ENCODE results near the gene TMEM62. TPM values are rescaled to one million over a fixed set of nuclear protein-coding genes. Genes with fewer than 3 reads are reported as not detected.

TMEM62 gene
- total and polyA plus RNA-seq, 9 of the 15 experiments (the other 6 are each of a cell fraction or from before 2014, with no cell fraction given) = 4.4 to 16.6 (median 11.1) TPM

GRCh38 chr15:43095708-43096347, 37.6 kb upstream of the TMEM62 start (continued):
- TF ChIP-seq, protein P1, sequence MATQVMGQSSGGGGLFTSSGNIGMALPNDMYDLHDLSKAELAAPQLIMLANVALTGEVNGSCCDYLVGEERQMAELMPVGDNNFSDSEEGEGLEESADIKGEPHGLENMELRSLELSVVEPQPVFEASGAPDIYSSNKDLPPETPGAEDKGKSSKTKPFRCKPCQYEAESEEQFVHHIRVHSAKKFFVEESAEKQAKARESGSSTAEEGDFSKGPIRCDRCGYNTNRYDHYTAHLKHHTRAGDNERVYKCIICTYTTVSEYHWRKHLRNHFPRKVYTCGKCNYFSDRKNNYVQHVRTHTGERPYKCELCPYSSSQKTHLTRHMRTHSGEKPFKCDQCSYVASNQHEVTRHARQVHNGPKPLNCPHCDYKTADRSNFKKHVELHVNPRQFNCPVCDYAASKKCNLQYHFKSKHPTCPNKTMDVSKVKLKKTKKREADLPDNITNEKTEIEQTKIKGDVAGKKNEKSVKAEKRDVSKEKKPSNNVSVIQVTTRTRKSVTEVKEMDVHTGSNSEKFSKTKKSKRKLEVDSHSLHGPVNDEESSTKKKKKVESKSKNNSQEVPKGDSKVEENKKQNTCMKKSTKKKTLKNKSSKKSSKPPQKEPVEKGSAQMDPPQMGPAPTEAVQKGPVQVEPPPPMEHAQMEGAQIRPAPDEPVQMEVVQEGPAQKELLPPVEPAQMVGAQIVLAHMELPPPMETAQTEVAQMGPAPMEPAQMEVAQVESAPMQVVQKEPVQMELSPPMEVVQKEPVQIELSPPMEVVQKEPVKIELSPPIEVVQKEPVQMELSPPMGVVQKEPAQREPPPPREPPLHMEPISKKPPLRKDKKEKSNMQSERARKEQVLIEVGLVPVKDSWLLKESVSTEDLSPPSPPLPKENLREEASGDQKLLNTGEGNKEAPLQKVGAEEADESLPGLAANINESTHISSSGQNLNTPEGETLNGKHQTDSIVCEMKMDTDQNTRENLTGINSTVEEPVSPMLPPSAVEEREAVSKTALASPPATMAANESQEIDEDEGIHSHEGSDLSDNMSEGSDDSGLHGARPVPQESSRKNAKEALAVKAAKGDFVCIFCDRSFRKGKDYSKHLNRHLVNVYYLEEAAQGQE (IDR thresholded peaks at IDR 0.05; ENCODE audit: borderline replicate concordance) = no peak
- TF ChIP-seq, protein P1 (CRISPR knock-in tag; IDR thresholded peaks at IDR 0.05; ENCODE audit: low read depth) = no peak
- TF ChIP-seq ZBTB26 (CRISPR knock-in tag; IDR thresholded peaks at IDR 0.05) (no peak), TBL1XR1 (IDR thresholded peaks at IDR 0.05; ENCODE audit: low read length in 2 of 2) (no peak), XRCC5 (IDR thresholded peaks at IDR 0.05; ENCODE audit: low read depth, low read length) (no peak)
- TF ChIP-seq, protein P2, sequence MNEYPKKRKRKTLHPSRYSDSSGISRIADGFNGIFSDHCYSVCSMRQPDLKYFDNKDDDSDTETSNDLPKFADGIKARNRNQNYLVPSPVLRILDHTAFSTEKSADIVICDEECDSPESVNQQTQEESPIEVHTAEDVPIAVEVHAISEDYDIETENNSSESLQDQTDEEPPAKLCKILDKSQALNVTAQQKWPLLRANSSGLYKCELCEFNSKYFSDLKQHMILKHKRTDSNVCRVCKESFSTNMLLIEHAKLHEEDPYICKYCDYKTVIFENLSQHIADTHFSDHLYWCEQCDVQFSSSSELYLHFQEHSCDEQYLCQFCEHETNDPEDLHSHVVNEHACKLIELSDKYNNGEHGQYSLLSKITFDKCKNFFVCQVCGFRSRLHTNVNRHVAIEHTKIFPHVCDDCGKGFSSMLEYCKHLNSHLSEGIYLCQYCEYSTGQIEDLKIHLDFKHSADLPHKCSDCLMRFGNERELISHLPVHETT (CRISPR knock-in tag; conservative IDR thresholded peaks at IDR 0.05 in 1 of 2, IDR thresholded peaks at IDR 0.05 in 1 of 2) = 0 out of 4 replicates have a peak, but pooled peaks of 1 of the 2 experiments have one; percentile 13

All from K562 (cell line).